Tibial nerve (tissue), 3 donors: Measurements from ENCODE around the gene ATN1.

ENCODE experiments used
- POLR2A ChIP-seq, 2 donors: fragments of 450-650 bp; IDR thresholded peaks; one replicate each; pipeline ENCODE4 v1.6.1; 2017; ENCODE audit warnings: antibody characterized with exemption in 2 of 2, mild to moderate bottlenecking in 2 of 2, moderate library complexity in 2 of 2
- TF ChIP-seq, protein P1 (sequence below), 5 experiments: fragments of 200-600 bp in 3 of 5; fragments of 450-650 bp in 2 of 5; sonication (generic) in 3 of 5; IDR thresholded peaks; one replicate each; pipeline ENCODE4 v1.5.1; 2016 to 2019; ENCODE audit warnings: antibody characterized with exemption in 5 of 5, mild to moderate bottlenecking in 3 of 5, moderate library complexity in 2 of 5

GRCh38 chr12:6977653-6978052 lies 49.9 kb downstream of the ATN1 start:
- TF ChIP-seq, protein P1, sequence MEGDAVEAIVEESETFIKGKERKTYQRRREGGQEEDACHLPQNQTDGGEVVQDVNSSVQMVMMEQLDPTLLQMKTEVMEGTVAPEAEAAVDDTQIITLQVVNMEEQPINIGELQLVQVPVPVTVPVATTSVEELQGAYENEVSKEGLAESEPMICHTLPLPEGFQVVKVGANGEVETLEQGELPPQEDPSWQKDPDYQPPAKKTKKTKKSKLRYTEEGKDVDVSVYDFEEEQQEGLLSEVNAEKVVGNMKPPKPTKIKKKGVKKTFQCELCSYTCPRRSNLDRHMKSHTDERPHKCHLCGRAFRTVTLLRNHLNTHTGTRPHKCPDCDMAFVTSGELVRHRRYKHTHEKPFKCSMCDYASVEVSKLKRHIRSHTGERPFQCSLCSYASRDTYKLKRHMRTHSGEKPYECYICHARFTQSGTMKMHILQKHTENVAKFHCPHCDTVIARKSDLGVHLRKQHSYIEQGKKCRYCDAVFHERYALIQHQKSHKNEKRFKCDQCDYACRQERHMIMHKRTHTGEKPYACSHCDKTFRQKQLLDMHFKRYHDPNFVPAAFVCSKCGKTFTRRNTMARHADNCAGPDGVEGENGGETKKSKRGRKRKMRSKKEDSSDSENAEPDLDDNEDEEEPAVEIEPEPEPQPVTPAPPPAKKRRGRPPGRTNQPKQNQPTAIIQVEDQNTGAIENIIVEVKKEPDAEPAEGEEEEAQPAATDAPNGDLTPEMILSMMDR (IDR thresholded peaks at IDR 0.05) = no peak
- no peak for TF ChIP-seq POLR2A (IDR thresholded peaks at IDR 0.05)
